Nephron (organoid): ENCODE data around the gene KCNJ18.
"Not testable (repeated sequence)": the region's sequence is repeated elsewhere in the genome, so short reads cannot be mapped to it uniquely, and the experiment has no call there.

ENCODE experiments used
- H3K27ac Mint-ChIP-seq, 3 experiments: 2 replicates each; pipeline ENCODE4 v1.8.0; 2020; ENCODE audit warnings: mixed read lengths in 3 of 3, mild to moderate bottlenecking in 2 of 3, moderate library complexity in 1 of 3
- H3K27me3 Mint-ChIP-seq: 2 replicates; pipeline ENCODE4 v1.8.0; 2021; ENCODE audit warnings: low read depth, mild to moderate bottlenecking, moderate library complexity, mixed read lengths
- H3K36me3 Mint-ChIP-seq: 2 replicates; pipeline ENCODE4 v1.8.0; 2020; ENCODE audit warnings: low read depth, mixed read lengths
- H3K4me1 Mint-ChIP-seq: 2 replicates; pipeline ENCODE4 v1.8.0; 2020; ENCODE audit warnings: mixed read lengths
- H3K4me3 Mint-ChIP-seq, 3 experiments: 2 replicates each; pipeline ENCODE4 v1.8.0; 2020; ENCODE audit warnings: mild to moderate bottlenecking in 3 of 3, mixed read lengths in 3 of 3, moderate library complexity in 2 of 3
- H3K9me3 Mint-ChIP-seq: 2 replicates; pipeline ENCODE4 v1.8.0; 2020; ENCODE audit warnings: mixed read lengths

Gene KCNJ18

GRCh38 chr17:21746415-21746814, 54.1 kb downstream of the KCNJ18 start:
- not testable (repeated sequence) for H3K27ac Mint-ChIP-seq, H3K36me3 Mint-ChIP-seq, H3K4me3 Mint-ChIP-seq, H3K27me3 Mint-ChIP-seq, H3K4me1 Mint-ChIP-seq
- H3K9me3 Mint-ChIP-seq, result peaks cover 32% of the 10 kb centered on the region

- not testable (repeated sequence) for H3K36me3 Mint-ChIP-seq, H3K4me3 Mint-ChIP-seq, H3K27me3 Mint-ChIP-seq, H3K27ac Mint-ChIP-seq, H3K4me1 Mint-ChIP-seq
- peaks cover 40% of the 10 kb centered on the region for H3K9me3 Mint-ChIP-seq
These were observed 55.0 kb downstream of the KCNJ18 start for GRCh38 chr17:21747195-21747915.

- peaks cover 43% of the 10 kb centered on the region for H3K9me3 Mint-ChIP-seq
These were observed 56.4 kb downstream of the KCNJ18 start for GRCh38 chr17:21748686-21749085.

GRCh38 chr17:21749696-21750531, 57.6 kb downstream of the KCNJ18 start:
- H3K4me1 Mint-ChIP-seq, H3K27ac Mint-ChIP-seq, H3K36me3 Mint-ChIP-seq, H3K27me3 Mint-ChIP-seq, H3K4me3 Mint-ChIP-seq: not testable (repeated sequence)
- H3K9me3 Mint-ChIP-seq, result peaks cover 44% of the 10 kb centered on the region

More at GRCh38 chr17:21748686-21749085, 56.4 kb downstream of the KCNJ18 start:
- H3K27ac Mint-ChIP-seq, H3K4me3 Mint-ChIP-seq, H3K36me3 Mint-ChIP-seq, H3K27me3 Mint-ChIP-seq, H3K4me1 Mint-ChIP-seq: not testable (repeated sequence)

- not testable (repeated sequence) for H3K4me1 Mint-ChIP-seq, H3K36me3 Mint-ChIP-seq, H3K4me3 Mint-ChIP-seq, H3K27ac Mint-ChIP-seq, H3K27me3 Mint-ChIP-seq
- peaks cover 43% of the 10 kb centered on the region for H3K9me3 Mint-ChIP-seq
These were observed 58.8 kb downstream of the KCNJ18 start for GRCh38 chr17:21751111-21751510.
